ENCODE measurements around the gene PKP3.
"Not testable (repeated sequence)": the region's sequence is repeated elsewhere in the genome, so short reads cannot be mapped to it uniquely, and the experiment has no call there.

Gene PKP3

DNA sequence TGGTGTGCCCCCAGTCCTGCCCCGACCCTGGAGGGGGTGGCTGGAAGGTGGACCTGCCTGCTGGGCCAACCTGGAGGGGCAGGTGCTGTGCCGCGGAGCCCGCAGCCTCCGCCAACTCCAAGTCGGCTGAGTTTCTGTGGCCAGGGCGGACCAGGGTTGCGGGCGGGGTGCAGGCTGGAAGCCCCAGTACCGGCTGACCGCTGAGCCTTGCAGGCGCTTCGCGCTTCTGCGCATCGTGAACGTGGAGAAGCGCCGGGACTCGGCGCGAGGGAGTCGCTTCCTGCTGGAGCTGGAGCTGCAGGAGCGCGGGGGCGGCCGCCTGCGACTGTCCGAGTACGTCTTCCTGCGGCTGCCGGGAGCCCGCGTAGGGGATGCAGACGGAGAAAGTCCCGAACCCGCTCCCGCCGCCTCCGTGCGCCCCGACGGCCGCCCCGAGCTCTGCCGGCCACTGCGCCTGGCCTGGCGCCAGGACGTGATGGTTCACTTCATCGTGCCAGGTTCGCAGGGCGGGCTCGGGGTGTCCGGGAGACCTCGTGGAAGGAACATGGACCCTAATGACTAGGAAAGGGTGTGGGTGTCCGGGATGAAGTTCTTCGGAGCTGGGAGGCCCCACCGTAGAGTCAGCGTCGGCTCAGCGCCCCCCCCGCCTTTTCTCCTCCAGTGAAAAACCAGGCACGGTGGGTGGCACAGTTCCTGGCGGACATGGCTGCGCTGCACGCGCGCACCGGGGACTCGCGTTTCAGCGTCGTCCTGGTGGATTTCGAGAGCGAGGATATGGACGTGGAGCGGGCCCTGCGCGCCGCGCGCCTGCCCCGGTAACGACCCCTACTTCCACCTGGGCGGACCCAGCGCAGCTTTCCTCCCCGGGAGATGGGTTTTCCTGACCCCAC lies 14.6 kb upstream of the PKP3 start:
- no peak for DNase-seq

DNA sequence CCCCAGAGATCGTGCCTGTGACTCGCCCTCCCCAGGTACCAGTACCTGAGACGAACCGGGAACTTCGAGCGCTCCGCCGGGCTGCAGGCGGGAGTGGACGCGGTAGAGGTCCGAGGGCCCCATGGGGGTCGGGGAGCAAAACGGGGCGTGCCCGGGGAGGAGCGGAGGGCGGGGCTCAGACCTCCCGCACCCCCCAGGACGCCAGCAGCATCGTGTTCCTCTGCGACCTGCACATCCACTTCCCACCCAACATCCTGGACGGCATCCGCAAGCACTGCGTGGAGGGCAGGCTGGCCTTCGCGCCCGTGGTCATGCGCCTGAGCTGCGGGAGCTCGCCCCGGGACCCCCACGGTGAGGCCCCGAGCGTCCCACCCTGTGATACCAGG lies 13.9 kb upstream of the PKP3 start:
- DNase-seq = no peak

- DNase-seq = no peak
Observed at GRCh38 chr11:380491-380890, 13.5 kb upstream of the PKP3 start.

- DNase-seq = no peak
Observed at GRCh38 chr11:380996-381395, 13.0 kb upstream of the PKP3 start.

- no peak for DNase-seq
Observed at GRCh38 chr11:381501-382072, 12.4 kb upstream of the PKP3 start.

DNA sequence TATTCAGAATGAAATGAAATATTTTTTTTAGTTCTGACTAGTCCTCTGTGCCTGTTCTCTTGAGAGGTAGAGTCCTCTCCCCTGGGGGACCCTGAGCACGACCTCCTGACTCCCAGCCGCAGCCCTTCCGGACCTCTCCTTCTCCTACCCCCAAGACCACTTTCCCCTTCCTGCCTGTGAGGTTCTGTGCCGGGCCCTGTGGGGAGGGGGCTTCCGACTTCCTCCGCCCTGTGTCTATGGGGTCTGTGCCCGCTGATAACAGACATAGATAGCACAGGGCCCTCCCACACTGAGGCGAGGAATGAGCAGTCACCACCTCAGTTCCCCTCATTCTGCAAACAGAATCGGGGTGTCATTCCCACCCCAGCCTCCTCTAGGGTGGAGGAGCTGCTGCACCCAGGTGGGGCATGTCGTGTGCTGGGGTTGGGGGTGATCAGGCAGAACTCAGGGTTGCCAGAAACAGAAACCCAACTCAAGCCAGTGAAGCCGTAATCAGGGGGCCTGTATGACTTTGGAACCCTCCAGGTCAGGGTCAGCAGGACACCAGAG lies 11.9 kb upstream of the PKP3 start:
- no peak for DNase-seq

GRCh38 chr11:383431-383830 lies 10.6 kb upstream of the PKP3 start:
- DNase-seq = no peak

DNA sequence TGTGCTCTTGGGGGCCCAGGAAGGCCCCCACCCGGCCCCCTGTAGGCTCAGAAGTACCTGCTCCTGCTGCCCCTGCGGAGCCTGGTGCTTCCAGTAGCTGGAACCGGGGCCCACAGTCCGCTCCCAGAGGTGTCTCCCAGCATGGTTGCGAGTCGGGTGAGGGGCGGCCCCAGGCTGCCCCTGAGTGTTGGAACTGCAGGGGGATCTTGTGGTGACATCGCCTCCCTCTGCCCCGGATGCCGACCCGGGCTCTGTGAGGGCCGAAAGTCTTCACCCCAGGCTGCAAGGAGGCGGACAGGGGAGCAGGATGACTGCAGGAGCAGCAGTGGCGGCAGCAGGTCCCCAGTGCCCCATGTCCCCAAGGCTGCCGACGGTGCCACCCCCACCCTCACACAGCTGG lies 9.5 kb upstream of the PKP3 start:
- DNase-seq = no peak

DNA sequence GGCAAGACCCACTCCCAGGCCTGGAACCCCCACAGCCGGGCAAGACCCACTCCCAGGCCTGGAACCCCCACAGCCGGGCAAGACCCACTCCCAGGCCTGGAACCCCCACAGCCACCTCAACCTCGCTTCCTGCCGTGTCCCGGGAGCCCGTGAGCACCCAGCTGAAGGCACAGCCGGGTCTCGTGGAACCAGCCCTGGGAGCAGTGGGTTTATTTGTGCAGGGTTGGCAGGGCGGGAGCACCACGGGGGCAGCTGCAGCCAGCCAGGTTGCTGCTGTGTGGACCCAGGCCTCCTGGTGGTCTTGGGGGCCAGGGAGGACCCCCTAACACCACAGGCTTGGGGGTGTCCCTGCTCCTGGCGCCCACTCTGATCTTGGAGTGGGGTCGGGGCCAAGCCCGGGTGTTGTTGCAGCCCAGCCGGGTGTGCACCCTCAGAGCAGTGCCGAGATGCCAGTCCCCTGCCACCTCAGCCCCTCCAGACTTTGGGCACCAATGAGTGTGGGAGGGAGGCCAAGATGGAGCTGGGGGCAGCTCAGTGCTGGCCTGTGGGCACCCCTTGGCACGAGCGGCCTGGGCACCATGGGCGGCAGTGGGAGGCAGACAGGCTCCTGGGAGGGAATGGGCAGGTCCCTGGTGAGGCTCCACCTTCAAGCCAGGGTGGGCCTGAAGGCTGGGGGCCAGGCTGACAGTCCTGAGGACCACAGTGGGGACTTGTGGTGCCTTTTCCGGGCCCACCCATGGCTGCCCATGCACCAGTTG lies 8.2 kb upstream of the PKP3 start:
- DNase-seq = no peak

DNA sequence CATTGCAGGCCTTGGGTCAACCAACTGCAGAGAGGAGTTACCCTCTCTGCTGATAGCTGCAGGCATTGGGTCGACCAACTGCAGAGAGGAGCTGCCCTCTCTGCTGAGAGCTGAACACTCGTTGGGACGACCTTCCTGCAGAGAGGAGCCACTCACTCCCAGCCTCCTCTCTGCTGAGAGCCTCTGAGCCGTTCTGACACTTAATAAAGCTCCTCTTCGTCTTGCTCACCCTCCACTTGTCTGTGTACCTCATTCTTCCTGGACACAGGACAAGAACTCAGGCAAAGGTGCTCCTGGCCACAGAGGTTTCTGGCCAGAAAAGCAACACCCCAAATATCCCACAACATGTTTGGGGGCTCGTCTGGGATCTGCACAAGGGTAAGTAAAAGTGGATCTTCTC lies 7.5 kb upstream of the PKP3 start:
- no peak for DNase-seq

DNA sequence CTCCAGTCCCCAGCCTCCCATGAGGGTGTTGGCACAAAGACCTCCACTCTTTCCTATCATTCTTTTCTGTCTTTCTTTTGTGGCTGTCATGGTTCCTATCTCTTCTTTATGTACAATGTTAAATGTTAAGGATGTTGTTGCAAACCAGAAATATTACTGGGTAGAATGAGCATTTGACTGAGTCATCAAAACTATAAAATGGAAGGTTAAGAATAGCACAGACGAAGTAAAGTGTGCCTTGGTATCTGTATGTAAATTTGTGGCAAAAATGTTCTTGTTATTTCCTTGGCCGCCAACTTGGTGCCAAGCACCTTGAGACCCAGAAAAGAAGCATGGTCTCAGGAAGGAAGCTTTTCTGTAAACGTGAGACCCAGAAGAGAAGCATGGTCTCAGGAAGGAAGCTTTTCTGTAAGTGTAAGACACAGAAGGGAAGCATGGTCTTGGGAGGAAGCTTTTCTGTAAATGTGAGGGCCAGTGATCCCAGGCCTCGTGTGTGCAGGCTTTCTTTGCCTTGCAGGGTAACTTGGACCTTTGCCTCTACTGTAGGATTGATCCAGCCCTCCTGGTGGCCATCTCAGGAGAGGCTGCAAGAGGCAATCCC lies 6.7 kb upstream of the PKP3 start:
- DNase-seq = no peak

DNA sequence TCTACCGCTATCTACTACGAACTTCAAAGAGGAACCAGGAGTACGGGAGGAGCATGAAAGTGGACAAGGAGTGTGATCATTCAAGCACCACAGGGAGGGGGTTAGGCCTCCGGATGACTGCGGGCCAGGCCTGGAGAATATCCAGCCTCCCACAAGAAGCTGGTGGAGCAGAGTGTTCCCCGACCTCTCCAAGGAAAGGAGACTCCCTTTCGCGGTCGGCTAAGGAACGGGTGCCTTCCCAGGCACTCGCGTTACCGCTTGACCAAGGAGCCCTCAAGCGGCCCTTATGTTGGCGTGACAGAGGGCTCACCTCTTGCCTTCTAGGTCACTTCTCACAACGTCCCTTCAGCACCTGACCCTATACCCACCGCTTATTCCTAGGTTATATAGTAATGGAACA lies 4.6 kb upstream of the PKP3 start:
- DNase-seq = not testable (repeated sequence)

DNA sequence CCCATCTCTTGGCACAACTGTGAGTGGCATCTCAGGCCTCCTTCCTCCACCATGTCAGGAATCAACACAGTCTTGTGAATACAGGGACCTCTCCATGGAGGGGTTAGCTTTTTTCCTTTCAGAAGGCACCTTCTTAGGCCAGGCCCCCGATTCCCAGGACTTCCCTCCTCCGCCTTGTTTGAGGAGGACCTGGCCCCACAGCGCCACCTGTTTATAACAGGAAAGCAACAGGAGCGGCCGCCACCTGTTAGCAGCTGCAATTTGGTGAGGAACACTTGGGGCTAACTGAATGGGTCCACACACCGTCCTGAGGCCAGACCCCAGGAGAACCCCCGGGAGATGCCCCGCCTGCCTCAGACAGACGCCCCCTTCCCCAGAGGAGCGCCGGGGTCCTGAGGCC lies 3.8 kb upstream of the PKP3 start:
- no peak for DNase-seq

DNA sequence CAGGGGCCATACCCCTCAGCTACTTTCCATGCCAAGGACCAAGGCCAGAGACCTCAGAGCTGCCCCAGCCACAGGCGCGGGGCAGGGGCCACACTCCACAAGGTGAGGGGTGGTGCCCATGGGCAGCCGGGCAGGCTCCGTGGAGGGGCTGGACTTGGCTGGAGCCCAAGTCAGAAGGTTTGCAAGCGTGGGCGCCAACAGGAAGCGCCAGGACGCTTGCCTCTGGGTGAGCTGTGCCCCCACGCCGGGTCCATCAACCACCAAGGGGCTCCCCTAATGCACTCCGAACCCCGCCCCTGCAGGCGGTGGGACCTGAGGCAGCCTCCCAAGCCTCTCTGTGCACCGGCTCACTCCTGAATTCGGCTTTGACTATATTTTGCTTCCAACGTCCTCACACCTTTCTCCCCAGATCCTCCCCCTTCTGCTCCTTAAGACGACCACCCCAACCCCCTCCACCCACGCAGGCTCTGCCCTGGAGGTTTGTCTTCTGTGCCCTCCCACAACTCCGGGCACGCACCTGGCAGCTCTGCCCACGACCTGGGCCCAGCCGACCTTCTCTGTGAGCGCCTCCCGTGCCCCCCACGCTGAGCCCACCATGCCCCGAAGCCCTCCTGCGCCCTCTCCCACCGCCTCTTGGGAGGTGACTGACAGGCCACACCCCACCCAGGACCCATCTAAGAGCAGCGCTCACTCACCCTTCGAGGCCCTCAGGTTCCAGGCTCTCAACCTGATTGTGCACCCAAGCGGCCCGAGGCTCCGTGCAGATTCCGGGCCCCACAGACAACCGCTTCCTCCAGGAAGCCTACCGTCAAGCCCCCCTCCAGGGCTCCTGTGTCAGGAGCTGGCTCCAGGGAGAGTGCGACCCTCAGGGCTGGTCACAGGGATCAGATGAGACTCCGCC lies 2.6 kb upstream of the PKP3 start:
- no peak for DNase-seq

DNA sequence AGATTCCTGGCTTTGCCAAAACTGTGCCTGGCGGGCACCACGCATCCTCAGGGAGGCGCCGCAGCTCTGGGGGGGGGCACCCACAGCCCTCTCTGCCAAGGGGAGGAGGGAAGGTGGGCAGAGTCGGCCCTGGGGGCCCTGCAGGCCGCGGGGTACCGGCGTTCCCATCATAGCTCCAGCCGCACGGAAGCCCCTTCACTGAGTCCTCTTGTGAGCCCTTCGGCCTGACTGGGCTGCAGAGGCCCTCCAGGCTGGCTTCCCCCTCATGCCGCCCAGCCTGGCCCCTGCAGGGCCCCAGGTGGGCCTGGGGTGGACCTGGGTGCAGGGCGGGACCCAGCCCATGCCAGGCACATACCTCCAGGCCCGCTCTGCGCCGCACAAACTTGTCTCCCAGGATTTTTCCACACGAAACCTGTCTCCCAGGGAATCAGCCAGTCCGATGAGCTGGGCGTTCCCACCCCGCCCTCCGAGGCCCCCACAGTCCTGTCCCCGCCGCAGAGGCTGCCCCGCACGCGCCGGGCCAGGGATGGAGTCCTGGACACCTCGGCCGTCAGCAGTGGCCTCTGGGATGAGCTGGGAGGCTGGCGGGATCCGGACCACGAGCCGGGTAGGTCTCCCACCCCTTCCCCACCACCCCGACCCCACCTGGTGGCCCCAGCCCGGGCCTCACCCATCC lies 1.8 kb upstream of the PKP3 start:
- DNase-seq = no peak

GRCh38 chr11:393219-394033 lies 583 bp upstream of the PKP3 start:
- no peak for DNase-seq

GRCh38 chr11:394858-395655 lies 1.0 kb downstream of the PKP3 start:
- no peak for DNase-seq

- no peak for DNase-seq
Observed at GRCh38 chr11:395866-396265, 1.9 kb downstream of the PKP3 start.

GRCh38 chr11:396511-396947 lies 2.5 kb downstream of the PKP3 start:
- DNase-seq = peak in 1 of 2 donors; percentile 20

Measured in inflammatory macrophage treated with lipopolysaccharide for 1 hour (primary cell).